ENCODE data around the gene RIMS1. TPM values are rescaled to one million over a fixed set of nuclear protein-coding genes. Genes with fewer than 3 reads are reported as not detected.

Gene RIMS1
- total RNA-seq, 3 donors from 2014 or later = 0.53 to 2.2 TPM; not detected in 1

- H3K4me3 ChIP-seq = no peak overlapping the region
- H3K9me3 ChIP-seq = no peaks in the 10 kb centered on the region
- H3K36me3 ChIP-seq (ENCODE audit: low read depth) = no peaks in the 10 kb centered on the region
- no peaks in the 10 kb centered on the region for H3K4me1 ChIP-seq (ENCODE audit: low read depth)
- TF ChIP-seq, protein P1, sequence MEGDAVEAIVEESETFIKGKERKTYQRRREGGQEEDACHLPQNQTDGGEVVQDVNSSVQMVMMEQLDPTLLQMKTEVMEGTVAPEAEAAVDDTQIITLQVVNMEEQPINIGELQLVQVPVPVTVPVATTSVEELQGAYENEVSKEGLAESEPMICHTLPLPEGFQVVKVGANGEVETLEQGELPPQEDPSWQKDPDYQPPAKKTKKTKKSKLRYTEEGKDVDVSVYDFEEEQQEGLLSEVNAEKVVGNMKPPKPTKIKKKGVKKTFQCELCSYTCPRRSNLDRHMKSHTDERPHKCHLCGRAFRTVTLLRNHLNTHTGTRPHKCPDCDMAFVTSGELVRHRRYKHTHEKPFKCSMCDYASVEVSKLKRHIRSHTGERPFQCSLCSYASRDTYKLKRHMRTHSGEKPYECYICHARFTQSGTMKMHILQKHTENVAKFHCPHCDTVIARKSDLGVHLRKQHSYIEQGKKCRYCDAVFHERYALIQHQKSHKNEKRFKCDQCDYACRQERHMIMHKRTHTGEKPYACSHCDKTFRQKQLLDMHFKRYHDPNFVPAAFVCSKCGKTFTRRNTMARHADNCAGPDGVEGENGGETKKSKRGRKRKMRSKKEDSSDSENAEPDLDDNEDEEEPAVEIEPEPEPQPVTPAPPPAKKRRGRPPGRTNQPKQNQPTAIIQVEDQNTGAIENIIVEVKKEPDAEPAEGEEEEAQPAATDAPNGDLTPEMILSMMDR (IDR thresholded peaks at IDR 0.05) = no peak
- ATAC-seq = no peak
- no peak for DNase-seq
- intact Hi-C loops (cut with DNase I, micrococcal nuclease) = no loop called here
Observed at GRCh38 chr6:72374857-72375256, 488.5 kb downstream of the RIMS1 start.

DNA sequence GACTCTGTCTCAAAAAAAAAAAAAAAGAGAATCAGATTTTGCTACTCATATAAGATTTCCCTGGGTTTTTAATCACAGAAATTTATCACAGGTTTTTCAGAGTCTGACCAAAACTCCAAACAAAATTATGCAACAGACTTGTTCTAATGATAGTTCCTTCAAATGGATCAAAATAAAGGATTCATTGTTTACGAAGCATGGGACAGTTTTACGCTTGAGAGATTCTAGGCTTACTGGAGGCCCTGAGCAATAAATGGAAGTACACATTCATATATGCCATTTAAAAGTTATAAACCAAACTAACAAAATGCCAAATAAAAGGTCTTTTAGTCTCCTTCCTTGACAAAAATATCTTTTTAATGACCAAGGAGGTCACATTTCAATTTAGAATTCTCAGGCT, 490.4 kb downstream of the RIMS1 start:
- intact Hi-C loops (cut with DNase I, micrococcal nuclease) = no loop called here
- ATAC-seq (no peak), DNase-seq (no peak)
- TF ChIP-seq, protein P1 (IDR thresholded peaks at IDR 0.05) = no peak
- H3K9me3 ChIP-seq = no peaks in the 10 kb centered on the region
- no peaks in the 10 kb centered on the region for H3K36me3 ChIP-seq (ENCODE audit: low read depth)
- H3K4me3 ChIP-seq = no peak overlapping the region
- no peaks in the 10 kb centered on the region for H3K4me1 ChIP-seq (ENCODE audit: low read depth)

- ATAC-seq (no peak), DNase-seq (no peak)
- Histone ChIP-seq H3K36me3 (ENCODE audit: low read depth) (no peaks in the 10 kb centered on the region), H3K9me3 (no peaks in the 10 kb centered on the region), H3K4me1 (ENCODE audit: low read depth) (no peaks in the 10 kb centered on the region), H3K4me3 (no peak overlapping the region)
- intact Hi-C loops (cut with DNase I, micrococcal nuclease) = no loop called here
- TF ChIP-seq, protein P1 (IDR thresholded peaks at IDR 0.05) = no peak
Observed at GRCh38 chr6:72381076-72381475, 494.7 kb downstream of the RIMS1 start.

DNA sequence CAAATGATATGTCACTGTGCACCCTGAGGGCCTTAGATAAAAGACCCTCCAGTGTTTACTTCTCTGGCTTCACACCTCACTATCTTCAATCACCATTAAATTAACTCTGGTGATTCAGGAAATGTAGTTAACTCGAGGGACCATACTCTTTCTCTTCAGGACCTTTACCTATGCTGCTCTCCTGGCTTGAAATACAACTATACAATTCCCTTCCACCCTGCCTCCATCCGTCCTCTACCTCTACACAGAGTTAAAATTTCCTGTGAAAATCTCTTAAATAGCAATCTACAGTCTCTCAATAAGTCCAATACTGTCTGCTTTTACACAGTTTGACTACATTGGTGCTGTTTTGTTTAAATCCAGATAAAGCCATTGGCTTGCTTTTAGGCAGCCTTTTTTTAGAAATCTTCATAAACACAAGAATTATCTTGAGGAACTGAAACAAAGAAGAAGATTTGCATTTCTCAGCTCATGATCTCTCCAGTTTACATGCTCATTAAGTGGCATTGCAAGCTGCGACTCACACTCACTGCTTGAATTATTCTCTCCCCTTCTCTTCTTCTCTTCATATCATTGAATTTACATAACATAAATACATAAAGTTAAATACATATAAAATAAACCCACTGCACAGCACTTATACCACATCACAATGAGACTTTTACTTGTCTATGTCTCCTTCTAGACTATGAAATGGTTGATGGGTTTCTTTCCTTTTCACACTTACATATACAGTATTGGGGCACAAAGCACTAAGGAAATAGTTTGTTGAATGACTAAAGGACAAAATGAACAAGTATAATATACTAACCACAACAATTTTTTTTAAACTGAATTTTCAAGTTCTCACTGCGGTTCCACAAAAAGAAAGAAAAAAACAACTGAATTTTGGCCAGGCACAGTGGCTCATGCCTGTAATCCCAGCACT, 496.5 kb downstream of the RIMS1 start:
- TF ChIP-seq, protein P1 (IDR thresholded peaks at IDR 0.05) = no peak
- DNase-seq = no peak
- H3K36me3 ChIP-seq (ENCODE audit: low read depth) = no peaks in the 10 kb centered on the region
- H3K4me1 ChIP-seq (ENCODE audit: low read depth) = no peaks in the 10 kb centered on the region
- H3K4me3 ChIP-seq = no peak overlapping the region
- H3K9me3 ChIP-seq = no peaks in the 10 kb centered on the region
- intact Hi-C loops (cut with DNase I, micrococcal nuclease) = no loop called here
- ATAC-seq = peak; percentile 25

DNA sequence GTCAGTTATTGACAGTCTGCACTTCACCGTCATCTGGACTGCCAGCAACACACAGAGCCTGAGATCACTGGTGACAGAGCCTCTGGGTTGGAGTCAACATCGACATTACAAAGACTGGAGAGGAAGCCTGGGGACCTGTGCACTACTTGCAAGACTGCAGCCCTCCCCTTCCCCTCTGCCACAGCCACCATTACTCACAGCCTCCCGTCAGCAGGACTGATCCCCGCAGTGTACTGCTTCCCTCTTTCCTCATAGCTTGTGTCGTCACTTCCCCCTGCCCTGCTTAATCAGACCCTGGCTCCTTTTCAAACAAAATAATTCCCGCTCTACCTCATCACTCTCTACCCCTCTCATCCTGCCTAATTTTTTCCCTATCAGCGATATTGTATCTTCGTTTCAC, 500.0 kb downstream of the RIMS1 start:
- TF ChIP-seq, protein P1 (IDR thresholded peaks at IDR 0.05) = no peak
- no peaks in the 10 kb centered on the region for H3K9me3 ChIP-seq
- no peak for ATAC-seq
- intact Hi-C loops (cut with DNase I, micrococcal nuclease) = no loop called here
- no peaks in the 10 kb centered on the region for H3K36me3 ChIP-seq (ENCODE audit: low read depth)
- no peak overlapping the region for H3K4me3 ChIP-seq
- no peaks in the 10 kb centered on the region for H3K4me1 ChIP-seq (ENCODE audit: low read depth)
- DNase-seq = no peak
